ENCODE results near the gene DUOX1.

DUOX1 gene

GRCh38 chr15:45164914-45165313 lies 35.1 kb downstream of the DUOX1 start:
- TF ChIP-seq TAF1 (IDR thresholded peaks at IDR 0.05; ENCODE audit: low read depth, low read length) (no peak), PAX5 (IDR thresholded peaks at IDR 0.05; ENCODE audit: insufficient read depth, low read length, severe bottlenecking) (no peak), POLR2AphosphoS5 (IDR thresholded peaks at IDR 0.05; ENCODE audit: low read depth, low read length) (no peak), SPI1 (IDR thresholded peaks at IDR 0.05; ENCODE audit: low read depth, low read length) (no peak)
- peak; percentile 26 for FAIRE-seq
- DNase-seq (ENCODE audit: insufficient read length, low spot score) = no peak

GRCh38 chr15:45165536-45165935 lies 35.7 kb downstream of the DUOX1 start:
- FAIRE-seq (no peak), DNase-seq (ENCODE audit: insufficient read length, low spot score) (no peak)
- TF ChIP-seq POU2F2 (IDR thresholded peaks at IDR 0.05; ENCODE audit: low read depth, low read length) = no peak
- no peak for TF ChIP-seq POLR2A (IDR thresholded peaks at IDR 0.05; ENCODE audit: low read depth, low read length)
- TF ChIP-seq POLR2AphosphoS5 (IDR thresholded peaks at IDR 0.05; ENCODE audit: low read depth, low read length) = 0 out of 2 replicates have a peak, but pooled peaks have one; percentile 15

GRCh38 chr15:45166834-45167630 lies 37.2 kb downstream of the DUOX1 start:
- TF ChIP-seq POLR2AphosphoS5 (IDR thresholded peaks at IDR 0.05; ENCODE audit: low read depth, low read length) (peak; percentile 45; the same call in 1 of the 2 replicates), SPI1 (IDR thresholded peaks at IDR 0.05; ENCODE audit: low read depth, low read length) (peak; percentile 30), PAX5 (IDR thresholded peaks at IDR 0.05; ENCODE audit: insufficient read depth, low read length, severe bottlenecking) (no peak), POU2F2 (IDR thresholded peaks at IDR 0.05; ENCODE audit: low read depth, low read length) (peak; percentile 23; the same call in 1 of the 2 replicates), TAF1 (IDR thresholded peaks at IDR 0.05; ENCODE audit: low read depth, low read length) (0 out of 2 replicates have a peak, but pooled peaks have one; percentile 19), POLR2A (IDR thresholded peaks at IDR 0.05; ENCODE audit: low read depth, low read length) (peak; percentile 50; the same call in 1 of the 2 replicates)
- peak; percentile 95 for DNase-seq (ENCODE audit: insufficient read length, low spot score)
- FAIRE-seq = peak; percentile 93

GRCh38 chr15:45167631-45168205 lies 37.9 kb downstream of the DUOX1 start:
- DNase-seq (ENCODE audit: insufficient read length, low spot score) (no peak), FAIRE-seq (no peak)
- TF ChIP-seq POLR2A (IDR thresholded peaks at IDR 0.05; ENCODE audit: low read depth, low read length) = no peak
- no peak for TF ChIP-seq TAF1 (IDR thresholded peaks at IDR 0.05; ENCODE audit: low read depth, low read length)
- TF ChIP-seq POU2F2 (IDR thresholded peaks at IDR 0.05; ENCODE audit: low read depth, low read length) = no peak
- no peak for TF ChIP-seq SPI1 (IDR thresholded peaks at IDR 0.05; ENCODE audit: low read depth, low read length)
- no peak for TF ChIP-seq POLR2AphosphoS5 (IDR thresholded peaks at IDR 0.05; ENCODE audit: low read depth, low read length)
- TF ChIP-seq PAX5 (IDR thresholded peaks at IDR 0.05; ENCODE audit: insufficient read depth, low read length, severe bottlenecking) = no peak

GRCh38 chr15:45168286-45168685 lies 38.5 kb downstream of the DUOX1 start:
- TF ChIP-seq TAF1 (IDR thresholded peaks at IDR 0.05; ENCODE audit: low read depth, low read length) (no peak), POU2F2 (IDR thresholded peaks at IDR 0.05; ENCODE audit: low read depth, low read length) (no peak), PAX5 (IDR thresholded peaks at IDR 0.05; ENCODE audit: insufficient read depth, low read length, severe bottlenecking) (no peak), SPI1 (IDR thresholded peaks at IDR 0.05; ENCODE audit: low read depth, low read length) (no peak), POLR2A (IDR thresholded peaks at IDR 0.05; ENCODE audit: low read depth, low read length) (no peak), POLR2AphosphoS5 (IDR thresholded peaks at IDR 0.05; ENCODE audit: low read depth, low read length) (no peak)
- DNase-seq (ENCODE audit: insufficient read length, low spot score) (no peak), FAIRE-seq (no peak)

- DNase-seq (ENCODE audit: insufficient read length, low spot score) (no peak), FAIRE-seq (no peak)
- TF ChIP-seq POLR2AphosphoS5 (IDR thresholded peaks at IDR 0.05; ENCODE audit: low read depth, low read length) = no peak
- TF ChIP-seq SPI1 (IDR thresholded peaks at IDR 0.05; ENCODE audit: low read depth, low read length) = no peak
- TF ChIP-seq POU2F2 (IDR thresholded peaks at IDR 0.05; ENCODE audit: low read depth, low read length) = no peak
- TF ChIP-seq TAF1 (IDR thresholded peaks at IDR 0.05; ENCODE audit: low read depth, low read length) = no peak
- no peak for TF ChIP-seq POLR2A (IDR thresholded peaks at IDR 0.05; ENCODE audit: low read depth, low read length)
- TF ChIP-seq PAX5 (IDR thresholded peaks at IDR 0.05; ENCODE audit: insufficient read depth, low read length, severe bottlenecking) = no peak
These were observed 39.2 kb downstream of the DUOX1 start for GRCh38 chr15:45168751-45169551.

- no peak for FAIRE-seq
- TF ChIP-seq POLR2AphosphoS5 (IDR thresholded peaks at IDR 0.05; ENCODE audit: low read depth, low read length) (no peak), PAX5 (IDR thresholded peaks at IDR 0.05; ENCODE audit: insufficient read depth, low read length, severe bottlenecking) (no peak), POU2F2 (IDR thresholded peaks at IDR 0.05; ENCODE audit: low read depth, low read length) (no peak), POLR2A (IDR thresholded peaks at IDR 0.05; ENCODE audit: low read depth, low read length) (no peak), TAF1 (IDR thresholded peaks at IDR 0.05; ENCODE audit: low read depth, low read length) (no peak), SPI1 (IDR thresholded peaks at IDR 0.05; ENCODE audit: low read depth, low read length) (no peak)
- DNase-seq (ENCODE audit: insufficient read length, low spot score) = no peak
These were observed 40.0 kb downstream of the DUOX1 start for GRCh38 chr15:45169608-45170480.

GRCh38 chr15:45171912-45172311 lies 42.1 kb downstream of the DUOX1 start:
- TF ChIP-seq POU2F2 (IDR thresholded peaks at IDR 0.05; ENCODE audit: low read depth, low read length) = no peak
- no peak for TF ChIP-seq POLR2AphosphoS5 (IDR thresholded peaks at IDR 0.05; ENCODE audit: low read depth, low read length)
- no peak for TF ChIP-seq SPI1 (IDR thresholded peaks at IDR 0.05; ENCODE audit: low read depth, low read length)
- no peak for TF ChIP-seq PAX5 (IDR thresholded peaks at IDR 0.05; ENCODE audit: insufficient read depth, low read length, severe bottlenecking)
- no peak for TF ChIP-seq TAF1 (IDR thresholded peaks at IDR 0.05; ENCODE audit: low read depth, low read length)
- no peak for TF ChIP-seq POLR2A (IDR thresholded peaks at IDR 0.05; ENCODE audit: low read depth, low read length)
- FAIRE-seq = no peak
- no peak for DNase-seq (ENCODE audit: insufficient read length, low spot score)

Data from GM12891 (cell line).